ENCODE results near the gene EXOSC10. TPM values are rescaled to one million over a fixed set of nuclear protein-coding genes. Genes with fewer than 3 reads are reported as not detected.

The EXOSC10 gene
- total RNA-seq, 1 donor from 2014 or later = 38.7 TPM

- TF ChIP-seq CTCF (IDR thresholded peaks at IDR 0.05) = no peak
- Histone ChIP-seq H3K4me3 (no peak overlapping the region), H3K4me1 (peaks cover 0 to 9% of the 10 kb centered on the region in 2 donors), H3K27me3 (no peaks in the 10 kb centered on the region), H3K36me3 (peaks cover 39 to 67% of the 10 kb centered on the region in 2 donors), H3K9me3 (no peaks in the 10 kb centered on the region), H3K27ac (peak overlapping the region; percentile 65 to 79)
- intact Hi-C loops (cut with DNase I) = loop anchor here (5.0 kb wide), 1 partner anchor 34 kb away; no protein-coding TSS in a partner anchor
- DNase-seq (ENCODE audit: low spot score in 2 of 2) = no peak
These were observed 43.7 kb upstream of the EXOSC10 start for GRCh38 chr1:11143401-11143800.

GRCh38 chr1:11142618-11143391, 43.1 kb upstream of the EXOSC10 start:
- peaks cover 0 to 9% of the 10 kb centered on the region in 2 donors for H3K4me1 ChIP-seq
- no peak for TF ChIP-seq CTCF (IDR thresholded peaks at IDR 0.05)
- H3K36me3 ChIP-seq = peaks cover 39 to 69% of the 10 kb centered on the region in 2 donors
- no peaks in the 10 kb centered on the region for H3K27me3 ChIP-seq
- H3K9me3 ChIP-seq = no peaks in the 10 kb centered on the region
- H3K4me3 ChIP-seq = no peak overlapping the region
- DNase-seq (ENCODE audit: low spot score in 2 of 2) = no peak
- H3K27ac ChIP-seq = peak overlapping the region; percentile 65 to 79
- intact Hi-C loops (cut with DNase I) = loop anchor here (5.0 kb wide), 1 partner anchor 34 kb away; no protein-coding TSS in a partner anchor

GRCh38 chr1:11138952-11139351, 39.3 kb upstream of the EXOSC10 start:
- no peak overlapping the region for H3K4me3 ChIP-seq
- peaks cover 0 to 4% of the 10 kb centered on the region in 2 donors for H3K4me1 ChIP-seq
- H3K9me3 ChIP-seq = no peaks in the 10 kb centered on the region
- no peak for DNase-seq (ENCODE audit: low spot score in 2 of 2)
- intact Hi-C loops (cut with DNase I) = no loop called here
- H3K36me3 ChIP-seq = peaks cover 38 to 66% of the 10 kb centered on the region in 2 donors
- H3K27ac ChIP-seq = no peak overlapping the region
- TF ChIP-seq CTCF (IDR thresholded peaks at IDR 0.05) = no peak
- H3K27me3 ChIP-seq = no peaks in the 10 kb centered on the region

- Histone ChIP-seq H3K36me3 (peaks cover 43 to 68% of the 10 kb centered on the region in 2 donors), H3K4me1 (no peaks in the 10 kb centered on the region), H3K27me3 (no peaks in the 10 kb centered on the region), H3K4me3 (no peak overlapping the region), H3K9me3 (no peaks in the 10 kb centered on the region), H3K27ac (no peak overlapping the region)
- no peak for TF ChIP-seq CTCF (IDR thresholded peaks at IDR 0.05)
- DNase-seq (ENCODE audit: low spot score in 2 of 2) = no peak
- intact Hi-C loops (cut with DNase I) = no loop called here
These were observed 38.4 kb upstream of the EXOSC10 start for GRCh38 chr1:11138029-11138428.

- Histone ChIP-seq H3K27ac (no peak overlapping the region), H3K4me1 (no peaks in the 10 kb centered on the region), H3K36me3 (peaks cover 69 to 91% of the 10 kb centered on the region in 2 donors), H3K4me3 (no peak overlapping the region), H3K9me3 (no peaks in the 10 kb centered on the region), H3K27me3 (no peaks in the 10 kb centered on the region)
- no peak for TF ChIP-seq CTCF (IDR thresholded peaks at IDR 0.05)
- intact Hi-C loops (cut with DNase I) = no loop called here
- no peak for DNase-seq (ENCODE audit: low spot score in 2 of 2)
These were observed 35.2 kb upstream of the EXOSC10 start for GRCh38 chr1:11134898-11135266.

Data from ascending aorta (tissue), 2 donors.